Heart right ventricle (tissue), 16 donors: ENCODE measurements around the gene SARM1. TPM values are rescaled to one million over a fixed set of nuclear protein-coding genes. Genes with fewer than 3 reads are reported as not detected.

ENCODE experiments used
- ATAC-seq, 8 donors: fragments of 200-7000 bp; cut with Tn5 transposase; one replicate each; pipeline ENCODE4 v1.9.1; 2020; ENCODE audit warnings: mild to moderate bottlenecking in 8 of 8, moderate library complexity in 8 of 8, moderate number of reproducible peaks in 1 of 8
- DNase-seq, 2 donors: peaks; one replicate each; pipeline ENCODE4 v3.0.0-alpha.2; 2020
- H3K27ac ChIP-seq, 10 donors: fragments of 200-600 bp; sonication (generic) in 2 of 10; one replicate each; pipeline versions ENCODE4 v1.5.0 to v1.8.0; 2020 to 2022; ENCODE audit warnings: mild to moderate bottlenecking in 3 of 10
- H3K27me3 ChIP-seq, 7 donors: fragments of 200-600 bp; one replicate each; pipeline ENCODE4 v1.8.0; 2021 to 2022; ENCODE audit warnings: mild to moderate bottlenecking in 2 of 7
- H3K36me3 ChIP-seq, 9 donors: fragments of 200-600 bp; sonication (generic) in 1 of 9; one replicate each; pipeline versions ENCODE4 v1.5.0 to v1.8.0; 2020 to 2022; ENCODE audit warnings: mild to moderate bottlenecking in 2 of 9
- H3K4me1 ChIP-seq, 9 donors: fragments of 200-600 bp; sonication (generic) in 1 of 9; one replicate each; pipeline versions ENCODE4 v1.5.0 to v1.8.0; 2020 to 2022; ENCODE audit warnings: mild to moderate bottlenecking in 4 of 9
- H3K4me3 ChIP-seq, 10 donors: fragments of 200-600 bp; sonication (generic) in 2 of 10; one replicate each; pipeline versions ENCODE4 v1.5.0 to v1.8.0; 2020 to 2022; ENCODE audit warnings: mild to moderate bottlenecking in 7 of 10, moderate library complexity in 2 of 10
- H3K9me3 ChIP-seq, 11 donors: fragments of 200-600 bp in 10 of 11; sonication (generic) in 2 of 11; one replicate each; pipeline versions ENCODE4 v1.5.0 to v1.8.0; 2013 to 2022; ENCODE audit warnings: mild to moderate bottlenecking in 2 of 11, control low read depth in 1 of 11, moderate library complexity in 1 of 11
- CTCF ChIP-seq, 9 donors: fragments of 200-600 bp; sonication (generic) in 2 of 9; IDR thresholded peaks; one replicate each; pipeline versions ENCODE4 v1.5.0 to v1.8.0; 2021 to 2022; ENCODE audit warnings: antibody characterized with exemption in 9 of 9, mild to moderate bottlenecking in 5 of 9, moderate library complexity in 1 of 9
- WGBS, 2 donors: extraction: QIAGEN DNeasy Blood & Tissue Kit; methylation state at CpG; one replicate each; pipeline ENCODE4 v1.1.7; 2013; ENCODE audit warnings: inconsistent platforms in 1 of 2; 5-methylcytosine and 5-hydroxymethylcytosine counted together
- intact Hi-C, 10 donors: fragments of 100-400 bp; cut with DNase I; formaldehyde crosslinking; loops; one replicate each; pipeline versions ENCODE4 v1.11.1 to v1.14.2; 2022
- polyA plus RNA-seq, 2 donors: library from polyadenylated mRNA; stranded (reverse); fragments of 200-250 nt; gene quantifications; one replicate each; pipeline ENCODE4 v1.2.3, GENCODE V29; 2013
- total RNA-seq, 10 donors: library from RNA; stranded (reverse); fragmentation: NEBNext Ultra II Directional in 3 of 10; extraction: Animal tissue kit (Norgen Biotek cat#: 25700) in 3 of 10; gene quantifications; one replicate each; pipeline versions ENCODE4 v1.2.1 to v1.2.4, GENCODE V29; 2021 to 2023
- donor health status: Arrhythmogenic right ventricular cardiomyopathy.
- donor health status: ischemic (EF 13 %, LVEDD 7.1; RV severe dilation, severe dysfunction).
- donor health status: healthy with polysubstance abuse.
- donor health status: DM: no; HTN: yes; CAD: no.
- donor health status: DM: no; HTN: no; CAD: no.
- donor health status: ischemic (EF 25% LVEDD 6.9; RV normal size, moderate dysfunction).
- donor health status: ischemic (EF 25% LVEDD 5.7; RV mildly dilated, moderate dysfunction).
- donor health status: healthy.
- donor health status: DM: yes; HTN: yes; CAD: no.
- donor health status: Ischemic cardiomyopathy.
- donor health status: ischemic (EF 35%, LVEDD 5.7; RV mildly dilated, moderate dysfunction).
- donor health status: nonischemic (EF 11% LVEDD 7.7; RV severe dilation, severe dysfunction).
- donor health status: DM: yes; HTN: yes; CAD: no.
- donor health status: PGD.
- donor health status: ischemic (EF 29% LVEDD 5.4; RV normal size, mild dysfunction).
- donor health status: nonischemic (EF 23%, LVEDD 6.1; RV moderate dilation, normal function).

The SARM1 gene
- total and polyA plus RNA-seq, 12 donors, result 4.4 to 10.5 (median 8.0) TPM

DNA sequence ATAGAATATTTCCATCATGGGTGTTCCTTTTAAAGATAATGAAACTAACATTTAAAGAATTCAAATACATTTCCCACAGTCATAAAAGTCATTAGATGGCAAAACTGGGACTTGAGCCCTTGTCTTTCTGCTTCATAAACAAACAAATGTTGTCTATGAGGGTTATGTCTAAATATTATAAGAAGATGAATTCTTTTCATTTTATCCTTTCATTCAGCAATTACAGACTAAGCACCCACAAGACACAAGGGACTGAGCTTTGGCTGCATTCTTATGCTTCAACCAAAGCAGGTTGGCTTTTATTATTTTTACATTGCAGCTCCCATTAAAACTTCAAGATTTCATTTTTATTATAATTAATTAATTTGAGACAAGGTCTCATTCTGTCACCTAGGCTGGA is 14.9 kb downstream of the SARM1 start:
- intact Hi-C loops, result no loop called here
- no peak for TF ChIP-seq CTCF (IDR thresholded peaks at IDR 0.05)
- no peak overlapping the region for H3K4me3 ChIP-seq
- H3K27me3 ChIP-seq, result peaks cover 0 to 5% (median 0%) of the 10 kb centered on the region in 7 donors
- no peaks in the 10 kb centered on the region for H3K9me3 ChIP-seq
- ATAC-seq, result no peak
- H3K4me1 ChIP-seq, result peaks cover 0 to 21% (median 3%) of the 10 kb centered on the region in 9 donors
- peaks cover 0 to 53% (median 25%) of the 10 kb centered on the region in 9 donors for H3K36me3 ChIP-seq
- no peak overlapping the region for H3K27ac ChIP-seq
- no peak for DNase-seq

DNA sequence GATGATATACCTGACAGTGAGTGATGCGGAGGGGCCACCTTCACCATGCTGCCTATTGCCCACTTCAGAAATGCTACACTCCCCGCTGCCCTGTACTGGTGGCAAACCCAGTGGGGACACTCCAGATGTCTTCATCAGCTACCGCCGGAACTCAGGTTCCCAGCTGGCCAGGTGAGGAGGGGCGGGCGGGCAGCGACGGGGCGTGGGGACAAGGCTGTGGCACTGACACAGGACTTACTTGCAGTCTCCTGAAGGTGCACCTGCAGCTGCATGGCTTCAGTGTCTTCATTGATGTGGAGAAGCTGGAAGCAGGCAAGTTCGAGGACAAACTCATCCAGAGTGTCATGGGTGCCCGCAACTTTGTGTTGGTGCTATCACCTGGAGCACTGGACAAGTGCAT is 16.6 kb downstream of the SARM1 start:
- no peak overlapping the region for H3K27ac ChIP-seq
- H3K36me3 ChIP-seq, result peaks cover 0 to 64% (median 25%) of the 10 kb centered on the region in 9 donors
- DNase-seq, result no peak
- H3K4me3 ChIP-seq, result no peak overlapping the region
- peaks cover 0 to 18% (median 0%) of the 10 kb centered on the region in 9 donors for H3K4me1 ChIP-seq
- ATAC-seq, result no peak
- WGBS, 2 donors, result 95 to 96% methylated on average over 11 of the region's 11 CpGs
- no peaks in the 10 kb centered on the region for H3K27me3 ChIP-seq
- TF ChIP-seq CTCF (IDR thresholded peaks at IDR 0.05), result no peak
- intact Hi-C loops, result no loop called here
- H3K9me3 ChIP-seq, result no peaks in the 10 kb centered on the region

DNA sequence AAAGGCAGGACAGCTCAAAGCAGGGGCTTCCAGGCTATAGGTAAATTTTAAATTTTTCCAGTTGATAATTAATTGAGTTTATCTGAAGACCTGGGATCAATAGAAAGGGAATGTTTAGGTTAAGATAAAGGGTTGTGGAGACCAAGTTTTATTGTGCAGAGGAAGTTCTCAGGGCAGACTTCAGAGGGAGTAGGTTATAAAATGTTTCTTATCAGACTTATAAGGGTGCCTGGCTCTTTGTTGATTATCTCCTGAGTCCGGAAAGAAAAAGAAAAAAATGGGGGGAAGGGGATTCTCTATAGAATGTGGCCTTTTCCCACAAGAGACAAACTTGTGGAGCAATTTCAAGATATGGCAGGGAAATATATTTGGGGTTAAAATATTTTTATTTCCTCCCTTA is 18.6 kb downstream of the SARM1 start:
- peaks cover 0 to 84% (median 25%) of the 10 kb centered on the region in 9 donors for H3K36me3 ChIP-seq
- ATAC-seq (no peak), DNase-seq (no peak)
- H3K27ac ChIP-seq, result no peak overlapping the region
- H3K9me3 ChIP-seq, result no peaks in the 10 kb centered on the region
- H3K4me3 ChIP-seq, result no peak overlapping the region
- 76 to 87% methylated on average over 1 of the region's 1 CpG for WGBS, 2 donors
- peaks cover 0 to 6% (median 0%) of the 10 kb centered on the region in 9 donors for H3K4me1 ChIP-seq
- H3K27me3 ChIP-seq, result no peaks in the 10 kb centered on the region
- no peak for TF ChIP-seq CTCF (IDR thresholded peaks at IDR 0.05)
- intact Hi-C loops, result no loop called here

DNA sequence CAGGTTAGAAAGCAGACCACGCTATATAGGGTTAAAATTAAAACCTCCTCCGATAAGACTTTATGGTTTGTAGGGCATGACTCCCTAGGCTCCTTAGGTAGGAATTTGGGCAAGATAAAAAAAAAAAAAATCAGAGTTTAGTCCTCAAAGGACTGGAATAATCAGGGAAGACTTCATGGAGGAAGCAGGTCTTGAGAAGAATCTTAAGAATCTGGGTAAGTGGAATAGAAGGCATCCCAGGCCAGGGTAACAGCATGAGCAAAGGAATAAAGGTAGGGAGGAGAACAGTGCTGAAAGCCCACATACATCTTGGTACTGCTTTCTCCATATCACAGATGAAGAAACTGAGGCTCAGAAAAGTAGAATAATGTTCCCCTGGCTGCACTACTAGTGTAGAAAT is 19.1 kb downstream of the SARM1 start:
- H3K27ac ChIP-seq, result no peak overlapping the region
- no peak for DNase-seq
- H3K4me3 ChIP-seq, result no peak overlapping the region
- ATAC-seq, result no peak
- no peak for TF ChIP-seq CTCF (IDR thresholded peaks at IDR 0.05)
- 89 to 93% methylated on average over 2 of the region's 2 CpGs for WGBS, 2 donors
- H3K9me3 ChIP-seq, result no peaks in the 10 kb centered on the region
- H3K4me1 ChIP-seq, result peaks cover 0 to 1% (median 0%) of the 10 kb centered on the region in 9 donors
- H3K36me3 ChIP-seq, result peaks cover 0 to 88% (median 25%) of the 10 kb centered on the region in 9 donors
- intact Hi-C loops, result no loop called here
- H3K27me3 ChIP-seq, result no peaks in the 10 kb centered on the region
